GM20431 (cell line): ENCODE data around the gene SIMC1.

Experiments used
- in situ Hi-C: fragments of 300-500 bp; cut with MseI, MboI; formaldehyde crosslinking; loops from one replicate; pipeline ENCODE4 v1.15.0; 2020; ENCODE audit warnings: low sequenced_read_pairs; ENCODE audit not compliant: unreplicated experiment

SIMC1 gene

DNA sequence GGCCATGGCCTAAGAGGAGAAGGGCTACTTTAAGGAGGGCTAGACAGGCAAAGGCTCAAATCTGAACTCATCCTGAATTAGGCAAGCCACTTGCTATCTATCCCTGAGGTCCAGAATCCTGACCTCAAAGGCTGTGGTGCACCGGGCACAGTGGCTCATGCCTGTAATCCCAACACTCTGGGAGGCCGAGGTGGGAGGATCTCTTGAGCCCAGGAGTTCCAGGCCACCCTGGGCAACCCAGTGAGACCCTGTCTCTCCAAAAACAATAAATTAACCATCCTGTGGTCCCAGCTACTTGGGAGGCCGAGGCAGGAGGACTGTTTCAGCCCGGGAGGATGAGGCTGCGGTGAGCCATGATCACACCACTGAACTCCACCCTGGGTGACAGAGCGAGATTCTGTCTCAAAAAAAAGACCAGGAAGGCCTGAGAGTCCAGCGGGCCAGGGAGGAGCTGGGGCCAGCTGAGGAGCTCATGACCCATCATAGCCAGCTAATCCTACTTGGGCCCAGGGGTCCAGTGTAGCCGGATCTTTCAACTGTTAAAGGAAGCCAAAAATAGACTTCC, 146.2 kb downstream of the SIMC1 start:
- in situ Hi-C loops, result no loop called here

DNA sequence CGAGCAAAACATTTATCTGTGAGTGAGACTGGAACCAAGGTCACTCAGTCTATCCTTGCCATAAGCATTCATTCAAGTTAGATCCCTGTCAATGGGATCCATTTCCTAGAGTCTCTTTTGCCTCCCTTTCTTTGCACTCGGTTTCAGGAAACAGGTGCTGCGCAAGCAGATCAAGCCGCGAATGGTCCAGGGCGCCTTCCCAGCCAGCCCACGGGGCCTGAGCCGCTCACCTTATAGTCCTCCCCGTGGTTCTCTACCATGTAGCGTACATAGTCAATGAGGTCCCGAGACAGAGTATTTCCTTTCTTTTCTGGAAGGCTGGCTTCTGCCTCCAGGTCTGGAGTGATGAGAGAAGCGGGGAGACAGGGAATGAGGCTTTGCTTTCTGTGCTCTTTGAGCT, 146.8 kb downstream of the SIMC1 start:
- in situ Hi-C loops, result no loop called here

DNA sequence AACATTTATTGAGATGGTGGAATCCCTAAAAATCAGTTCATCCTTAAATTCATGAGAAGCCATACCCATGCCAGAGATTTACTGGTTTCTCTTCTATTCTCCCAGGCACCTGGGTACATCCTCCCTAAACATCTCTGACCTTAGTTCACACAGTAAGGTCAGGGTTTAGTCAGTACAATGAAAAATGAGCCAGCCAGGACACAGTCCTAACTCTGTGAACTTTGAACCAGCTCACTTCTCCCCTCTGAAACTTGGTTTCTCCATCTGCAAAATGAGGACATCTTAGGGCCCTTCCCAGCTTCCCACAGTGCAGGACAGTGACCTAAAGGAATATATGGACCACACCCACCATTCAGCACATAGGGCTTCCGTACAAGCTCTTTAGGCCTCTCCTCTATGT, 148.3 kb downstream of the SIMC1 start:
- in situ Hi-C loops, result no loop called here

DNA sequence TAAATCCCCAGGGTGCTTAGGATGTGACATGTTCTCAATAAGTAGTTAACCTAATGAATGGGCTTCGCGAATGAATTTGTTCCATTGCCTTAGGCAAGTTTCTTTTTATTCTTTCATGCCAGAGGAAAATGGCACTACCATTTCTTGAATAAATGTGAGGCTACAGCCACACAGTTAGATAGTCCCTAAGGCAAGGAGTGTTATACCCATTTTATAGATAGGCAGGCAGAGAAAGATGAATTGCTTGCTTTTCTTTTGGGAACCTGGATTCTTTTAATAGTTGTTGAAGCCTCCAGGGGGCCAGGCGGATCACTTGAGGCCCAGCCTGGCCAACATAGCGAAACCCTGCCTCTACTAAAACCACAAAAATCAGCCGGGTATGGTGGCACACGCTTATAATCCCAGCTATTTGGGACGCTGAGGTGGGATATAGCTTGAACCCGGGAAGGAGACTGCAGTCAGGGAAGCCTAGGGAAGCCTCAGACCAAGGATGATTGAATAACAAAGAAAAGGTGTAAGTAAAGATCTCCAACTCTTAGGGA, 149.2 kb downstream of the SIMC1 start:
- in situ Hi-C loops, result no loop called here

DNA sequence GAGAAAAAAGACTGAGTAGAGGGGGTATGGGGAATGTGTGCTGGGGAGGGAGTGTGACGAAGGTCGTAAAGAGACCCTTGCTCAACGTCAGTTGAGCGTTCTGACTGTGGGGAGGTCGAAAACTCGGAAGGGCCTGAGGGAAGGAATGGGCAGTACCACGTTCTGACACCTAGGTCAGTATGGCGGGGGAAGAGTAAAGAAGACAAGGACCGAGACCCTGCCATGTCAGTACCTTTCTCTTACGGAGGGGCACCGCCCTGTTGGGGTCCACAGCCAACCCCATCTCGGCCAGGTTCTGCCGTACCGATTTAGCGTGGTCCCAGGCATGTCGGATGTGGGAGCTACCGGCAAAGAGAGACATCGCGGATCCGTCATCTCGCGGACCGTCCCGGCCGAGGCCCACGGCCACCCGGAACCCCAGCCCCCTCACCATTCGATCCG, 149.8 kb downstream of the SIMC1 start:
- in situ Hi-C loops, result no loop called here

DNA sequence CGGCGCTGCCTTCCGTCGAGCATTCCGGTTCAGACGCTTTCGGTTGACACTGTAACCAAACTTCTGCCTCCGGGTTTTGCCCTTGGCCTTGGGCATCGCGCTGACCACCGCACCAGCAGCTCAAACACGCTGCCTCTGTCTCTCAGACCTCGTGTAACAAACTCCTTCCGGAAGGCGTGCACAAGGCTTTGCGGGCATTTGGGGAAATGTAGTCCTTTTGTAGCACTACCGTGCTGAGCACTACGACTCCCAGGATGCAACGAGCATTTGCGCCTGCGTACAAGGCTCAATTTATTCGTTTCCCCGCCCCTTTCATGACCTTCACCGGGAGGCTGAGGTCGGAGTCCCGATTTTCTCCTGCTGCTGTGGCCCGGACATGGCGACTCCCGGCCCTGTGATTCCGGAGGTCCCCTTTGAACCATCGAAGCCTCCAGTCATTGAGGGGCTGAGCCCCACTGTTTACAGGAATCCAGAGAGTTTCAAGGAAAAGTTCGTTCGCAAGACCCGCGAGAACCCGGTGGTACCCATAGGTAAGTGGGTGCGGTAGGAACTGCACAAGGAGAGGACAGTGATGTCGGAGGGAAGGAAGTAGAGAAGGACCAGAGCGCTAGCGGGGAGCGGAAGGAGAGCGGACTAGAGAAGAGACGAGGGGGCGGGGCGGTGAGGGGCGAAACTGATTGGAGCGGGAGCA, 150.4 kb downstream of the SIMC1 start, which contains the start of the genes HIGD2A and NOP16:
TSS of gene HIGD2A (plus strand) at position 308 of the 691 bp plus-strand sequence. CDS start at position 377, 69 bp downstream.
TSS of gene NOP16 (minus strand) at position 155 of the 691 bp plus-strand sequence. CDS start at position 96, 59 bp downstream.
- in situ Hi-C loops, result no loop called here

DNA sequence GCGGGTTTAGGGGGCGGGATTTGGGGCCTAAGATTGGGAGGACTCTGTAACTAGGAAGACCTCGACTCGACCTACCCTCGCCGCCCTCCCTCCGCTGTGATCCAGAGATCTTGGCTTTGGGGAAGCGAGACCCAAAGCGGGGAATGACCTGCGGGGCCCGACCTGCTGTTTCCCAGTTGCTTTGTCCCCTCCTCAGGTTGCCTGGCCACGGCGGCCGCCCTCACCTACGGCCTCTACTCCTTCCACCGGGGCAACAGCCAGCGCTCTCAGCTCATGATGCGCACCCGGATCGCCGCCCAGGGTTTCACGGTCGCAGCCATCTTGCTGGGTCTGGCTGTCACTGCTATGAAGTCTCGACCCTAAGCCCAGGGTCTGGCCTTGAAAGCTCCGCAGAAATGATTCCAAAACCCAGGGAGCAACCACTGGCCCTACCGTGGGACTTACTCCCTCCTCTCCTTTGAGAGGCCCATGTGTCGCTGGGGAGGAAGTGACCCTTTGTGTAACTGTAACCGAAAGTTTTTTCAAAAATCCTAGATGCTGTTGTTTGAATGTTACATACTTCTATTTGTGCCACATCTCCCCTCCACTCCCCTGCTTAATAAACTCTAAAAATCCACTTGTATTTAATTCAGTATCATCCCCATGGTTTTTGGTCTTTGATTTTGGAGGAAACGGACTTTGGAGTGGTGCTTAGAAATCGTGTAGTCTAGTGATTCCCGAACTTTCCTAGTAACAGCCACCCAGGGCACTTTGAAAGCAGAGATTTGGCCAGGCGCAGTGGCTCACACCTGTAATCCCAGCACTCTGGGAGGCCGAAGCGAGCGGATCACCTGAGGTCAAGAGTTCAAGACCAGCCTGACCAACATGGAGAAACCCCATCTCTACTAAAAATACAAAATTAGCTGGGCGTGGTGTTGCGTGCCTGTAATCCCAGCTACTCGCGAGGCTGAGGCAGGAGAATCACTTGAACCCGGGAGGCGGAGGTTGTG, 151.2 kb downstream of the SIMC1 start:
- in situ Hi-C loops, result no loop called here

DNA sequence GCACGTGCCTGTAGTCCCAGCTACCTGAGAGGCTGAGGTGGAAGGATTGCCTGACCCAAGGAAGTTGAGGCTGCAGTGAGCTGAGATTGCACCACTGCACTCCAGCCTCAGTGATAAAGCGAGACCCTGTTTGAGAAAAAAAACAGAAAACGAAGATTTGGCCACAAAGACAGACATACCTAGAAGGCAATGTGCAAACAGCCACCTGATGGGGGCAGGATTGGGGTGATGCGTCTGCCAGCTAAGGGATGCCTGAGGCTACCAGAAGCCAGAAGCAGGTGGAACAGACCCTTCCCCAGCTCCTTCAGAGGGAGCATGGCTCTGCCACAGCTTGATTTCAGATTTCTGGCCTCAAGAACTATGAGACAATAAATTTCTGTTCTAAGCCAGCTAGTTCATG, 153.3 kb downstream of the SIMC1 start:
- in situ Hi-C loops, result no loop called here

DNA sequence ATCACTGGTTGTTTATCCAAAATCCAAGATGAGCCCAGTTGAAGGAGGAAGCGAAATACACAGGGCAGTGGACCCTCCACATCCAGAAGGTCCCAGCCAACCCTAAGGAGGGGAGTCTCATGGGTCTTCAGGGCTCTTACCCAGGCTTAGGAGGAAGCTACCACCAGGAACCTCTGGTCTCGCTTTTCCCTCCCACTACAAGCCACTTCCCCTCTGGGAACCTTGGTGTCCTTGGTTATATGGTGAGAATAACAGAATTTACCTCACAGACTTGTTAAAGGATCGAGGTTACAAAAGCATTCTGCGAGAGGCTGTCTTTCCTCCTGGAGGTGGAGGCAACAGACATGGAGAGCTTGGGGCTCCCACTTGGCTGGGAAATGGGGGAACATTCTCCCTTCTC, 153.8 kb downstream of the SIMC1 start:
- in situ Hi-C loops, result no loop called here

DNA sequence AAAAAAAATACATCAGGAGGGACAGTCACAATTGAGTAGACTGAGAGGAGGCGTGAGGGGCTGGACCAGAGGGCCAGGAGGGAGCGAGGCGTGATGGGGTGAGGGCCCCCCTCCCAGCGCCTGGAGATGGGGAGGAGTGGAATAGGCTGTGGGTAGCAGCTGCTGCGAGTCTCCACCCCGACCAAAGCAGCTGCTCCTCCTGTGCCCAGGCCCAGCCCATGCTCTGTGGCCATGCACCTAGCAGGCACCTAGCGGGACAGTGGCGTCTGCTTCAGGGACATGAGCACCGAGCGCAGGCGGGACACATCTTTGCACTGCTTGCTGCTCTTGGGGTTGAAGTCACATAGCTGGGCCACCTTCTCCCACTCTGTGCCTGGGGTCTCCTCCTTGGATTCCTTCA, 154.3 kb downstream of the SIMC1 start:
- in situ Hi-C loops, result no loop called here

DNA sequence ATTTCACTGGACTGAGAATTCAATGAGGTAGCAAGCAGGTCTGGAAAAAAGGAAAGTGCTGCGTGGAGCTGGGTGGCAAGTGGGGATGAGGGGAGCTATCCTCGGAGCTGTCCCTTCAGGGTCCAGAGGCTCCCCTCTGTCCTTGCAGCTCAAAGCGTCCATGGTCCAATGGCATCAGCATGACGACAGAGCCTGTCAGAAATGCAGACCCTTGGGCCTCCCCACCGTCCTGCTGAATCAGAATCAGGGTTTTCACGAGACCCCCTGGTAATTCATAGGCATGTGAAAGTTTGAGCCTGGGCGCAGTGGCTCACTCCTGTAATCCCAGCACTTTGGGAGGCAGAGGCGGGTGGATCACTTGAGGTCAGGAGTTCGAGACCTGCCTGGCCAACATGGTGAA, 155.9 kb downstream of the SIMC1 start:
- in situ Hi-C loops, result no loop called here

DNA sequence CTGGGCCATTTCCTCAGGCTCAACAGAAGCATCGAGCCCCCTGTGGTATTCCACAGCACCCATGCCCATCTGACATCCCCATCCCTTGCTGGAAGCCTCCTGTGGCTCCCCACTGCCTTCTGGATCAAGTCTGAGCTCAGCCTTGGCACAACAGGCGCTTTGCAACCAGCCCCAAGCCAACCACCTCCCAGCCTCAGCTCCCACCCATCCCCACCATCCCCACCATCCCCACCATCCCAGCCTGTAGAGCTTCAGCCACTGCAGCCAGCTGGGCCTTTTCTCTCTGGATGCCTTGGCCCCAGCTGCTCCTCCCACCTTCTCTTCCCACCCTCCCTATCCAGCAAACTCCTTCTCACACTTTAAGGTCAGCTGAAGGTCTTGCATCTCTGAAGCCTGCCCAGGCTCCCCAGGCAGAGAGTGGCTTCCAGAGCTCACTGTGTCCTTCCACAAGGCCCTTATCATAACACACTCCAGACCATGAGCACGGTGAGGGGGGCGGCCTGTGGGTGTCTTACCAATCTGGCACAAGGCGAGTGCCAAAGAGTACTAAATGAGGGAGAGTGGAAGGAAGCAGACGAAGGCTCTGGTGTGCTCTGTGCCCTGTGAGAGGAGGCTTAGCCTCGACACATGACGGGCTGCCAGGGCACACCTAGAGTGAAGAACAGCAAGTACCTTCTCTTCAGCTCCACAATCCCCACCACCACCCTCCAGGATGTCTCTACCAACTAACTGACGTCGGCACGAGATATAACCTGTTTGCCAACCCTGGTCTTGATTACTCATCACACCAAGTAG, 156.9 kb downstream of the SIMC1 start:
- in situ Hi-C loops, result no loop called here
